OCI-LY7 (cell line): ENCODE measurements around the gene TASP1. TPM values are rescaled to one million over a fixed set of nuclear protein-coding genes. Genes with fewer than 3 reads are reported as not detected.
A peak's percentile ranks its signal among the peaks of the same experiment; 100 is the strongest.

ENCODE experiments used
- Bru-seq: library from RNA; stranded (reverse); fragments of 400-500 nt; gene quantifications from one replicate; lab custom pipeline; 2021; lab: Mats Ljungman, UMichigan
- BruChase-seq, 2 experiments: library from RNA; stranded (reverse); fragments of 400-500 nt; gene quantifications; one replicate each; lab custom pipeline; 2021; lab: Mats Ljungman, UMichigan
- BruUV-seq: library from RNA; stranded (reverse); fragments of 400-500 nt; replicated peaks from 2 replicates; lab custom pipeline; 2021; lab: Mats Ljungman, UMichigan
- CTCF ChIA-PET: fragments of 300-600 bp; sonication (Branson Sonifier 250); formaldehyde crosslinking; loops from one replicate; lab custom pipeline; 2022; ENCODE audit warnings: antibody characterized with exemption; ENCODE audit not compliant: unreplicated experiment; lab: Charles Lee
- POLR2A ChIA-PET: fragments of 300-600 bp; sonication (Branson Sonifier 250); formaldehyde crosslinking; loops from one replicate; lab custom pipeline; 2022; ENCODE audit warnings: antibody characterized with exemption; lab: Charles Lee
- DNase-seq: peaks from one replicate; pipeline ENCODE4 v3.0.0-alpha.2; 2015; ENCODE audit warnings: low spot score
- H2AFZ ChIP-seq: fragments of 200-600 bp; sonication (generic), shearing (Covaris generic); 2 replicates; pipeline ENCODE4 v1.6.1; 2014; ENCODE audit warnings: mild to moderate bottlenecking, antibody characterized with exemption, low read length, moderate library complexity
- H3K27ac ChIP-seq: fragments of 200-600 bp; sonication (generic); 2 replicates; pipeline ENCODE4 v1.5.1; 2014; ENCODE audit warnings: mixed run types, low read depth, mild to moderate bottlenecking, moderate library complexity, low read length, inconsistent platforms; ENCODE audit not compliant: poor library complexity, severe bottlenecking
- H3K36me3 ChIP-seq: fragments of 200-600 bp; sonication (generic); 2 replicates; pipeline ENCODE4 v1.6.1; 2014; ENCODE audit warnings: mild to moderate bottlenecking, antibody characterized with exemption, low read length, moderate library complexity, mixed read lengths; ENCODE audit not compliant: insufficient read depth
- H3K4me1 ChIP-seq: fragments of 200-600 bp; sonication (generic); 2 replicates; pipeline ENCODE4 v1.5.1; 2014; ENCODE audit warnings: mild to moderate bottlenecking, low read length; ENCODE audit not compliant: insufficient read depth, poor library complexity, severe bottlenecking
- H3K4me2 ChIP-seq: fragments of 200-600 bp; sonication (generic); 2 replicates; pipeline ENCODE4 v1.6.1; 2014; ENCODE audit warnings: mild to moderate bottlenecking, low read length
- H3K4me3 ChIP-seq: fragments of 200-600 bp; sonication (generic); 2 replicates; pipeline ENCODE4 v1.5.1; 2014; ENCODE audit warnings: mild to moderate bottlenecking, low read depth, low read length; ENCODE audit not compliant: poor library complexity, severe bottlenecking
- H3K79me2 ChIP-seq: fragments of 200-600 bp; sonication (generic); 2 replicates; pipeline ENCODE4 v1.6.1; 2016; ENCODE audit warnings: low read depth, mild to moderate bottlenecking, low read length, moderate library complexity, mixed read lengths; ENCODE audit not compliant: insufficient read depth
- H3K9me2 ChIP-seq: fragments of 200-600 bp; sonication (generic); 2 replicates; pipeline ENCODE4 v1.6.1; 2016; ENCODE audit warnings: mild to moderate bottlenecking, low read length, mixed read lengths; ENCODE audit not compliant: insufficient read depth
- H3K9me3 ChIP-seq: fragments of 200-600 bp; sonication (generic); 2 replicates; pipeline ENCODE4 v1.6.1; 2014; ENCODE audit warnings: mild to moderate bottlenecking, mixed run types, low read length, mixed read lengths
- H4K20me1 ChIP-seq: fragments of 200-600 bp; sonication (generic); 2 replicates; pipeline ENCODE4 v1.6.1; 2014; ENCODE audit warnings: mild to moderate bottlenecking, antibody characterized with exemption, low read length, moderate library complexity, mixed read lengths; ENCODE audit not compliant: insufficient read depth
- EZH2phosphoT487 ChIP-seq: fragments of 200-600 bp; sonication (generic); IDR thresholded peaks from 2 replicates; pipeline ENCODE4 v1.6.1; 2018; ENCODE audit warnings: low read depth, borderline replicate concordance, mild to moderate bottlenecking, mixed run types, antibody characterized with exemption, low read length, moderate library complexity, mixed read lengths
- intact Hi-C: fragments of 100-400 bp; cut with micrococcal nuclease; formaldehyde crosslinking; loops from one replicate; pipeline ENCODE4 v1.10.0; 2022; ENCODE audit not compliant: unreplicated experiment
- long read RNA-seq: library from polyadenylated mRNA; stranded (forward); transcript quantifications from one replicate; pipeline ENCODE4 v2.0.0, GENCODE V29; 2022
- total RNA-seq, 2 experiments: library from RNA; depleted of rRNA in 1 of 2; stranded (reverse); fragments of >200 nt in 1 of 2; shearing (Covaris generic) in 1 of 2; gene quantifications; 2 replicates each; pipeline ENCODE4 v1.2.3, GENCODE V29; 2014 to 2022
- TF ChIP-seq, protein P1 (sequence below): fragments of 200-600 bp; sonication (generic); conservative IDR thresholded peaks from 2 replicates; pipeline ENCODE4 v1.5.1; 2014; ENCODE audit warnings: mild to moderate bottlenecking, antibody characterized with exemption, low read length, moderate library complexity, mixed read lengths

Gene TASP1, protein sequence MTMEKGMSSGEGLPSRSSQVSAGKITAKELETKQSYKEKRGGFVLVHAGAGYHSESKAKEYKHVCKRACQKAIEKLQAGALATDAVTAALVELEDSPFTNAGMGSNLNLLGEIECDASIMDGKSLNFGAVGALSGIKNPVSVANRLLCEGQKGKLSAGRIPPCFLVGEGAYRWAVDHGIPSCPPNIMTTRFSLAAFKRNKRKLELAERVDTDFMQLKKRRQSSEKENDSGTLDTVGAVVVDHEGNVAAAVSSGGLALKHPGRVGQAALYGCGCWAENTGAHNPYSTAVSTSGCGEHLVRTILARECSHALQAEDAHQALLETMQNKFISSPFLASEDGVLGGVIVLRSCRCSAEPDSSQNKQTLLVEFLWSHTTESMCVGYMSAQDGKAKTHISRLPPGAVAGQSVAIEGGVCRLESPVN
- total RNA-seq (2014; rRNA removed; shearing (Covaris generic)) (10.2 and 12.9 TPM in 2 replicates), total RNA-seq (2022) (15.1 and 15.5 TPM in 2 replicates), Bru-seq, nascent RNA (percentile 70 among the genes with signal in this experiment), BruChase-seq, experiment 1, labeled RNA remaining after a 6-hour chase (percentile 59 among the genes with signal in this experiment), BruChase-seq, experiment 2, labeled RNA remaining after a 2-hour chase (percentile 59 among the genes with signal in this experiment)
- long read RNA-seq, transcript TASP1-201 (14 exons, 2,352 nt) = major isoform, 6 of 24 reads
- long read RNA-seq, partial matches to known transcripts = 6 of 24 reads
- long read RNA-seq, other reads (novel, unspliced or antisense) = 11 of 24 reads

DNA sequence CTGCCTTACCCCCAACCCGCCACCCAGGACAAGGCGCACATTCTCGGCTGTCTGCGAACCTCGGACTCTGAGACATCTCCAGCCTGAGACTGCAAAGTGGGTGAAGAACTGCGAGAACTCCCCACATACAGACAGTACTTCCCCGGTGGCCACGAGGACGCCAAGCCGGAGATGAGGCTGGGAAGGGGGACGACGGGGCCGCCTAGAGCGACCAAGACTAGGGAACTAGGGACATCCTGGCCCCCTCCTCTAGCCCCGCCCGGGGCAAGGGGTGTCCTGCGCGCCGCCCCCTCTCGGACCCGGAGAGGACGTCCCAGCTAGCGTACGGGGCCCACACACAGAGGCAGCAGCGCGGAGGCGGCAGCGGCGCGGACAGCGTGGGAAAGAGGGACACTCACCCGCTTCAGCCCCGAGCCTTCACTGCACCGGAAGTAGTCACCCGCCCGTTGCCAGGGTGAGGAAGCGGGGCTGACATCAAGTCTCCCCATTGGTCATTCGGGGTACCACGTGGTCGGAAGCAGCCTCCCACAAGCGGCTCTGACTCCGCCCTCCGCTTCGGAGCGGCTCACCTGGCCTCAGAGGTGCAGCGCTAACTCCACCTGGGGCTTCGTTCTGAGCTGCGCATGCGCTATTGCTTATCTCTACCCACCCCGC is at the start of gene TASP1:
Gene TASP1 (minus strand): TSS at position 437 of the 654 bp plus-strand sequence. CDS start 8,854 bp downstream, outside the sequence.
- Histone ChIP-seq H3K4me2 (peak within 1 kb of the TSS; percentile 81), H3K4me1 (peaks cover 12% of the 10 kb centered on the region), H3K27ac (no peak within 1 kb of the TSS), H2AFZ (peak within 1 kb of the TSS; percentile 98), H3K36me3 (no peaks in the 10 kb centered on the region), H3K9me2 (no peaks in the 10 kb centered on the region), H3K79me2 (peaks cover 18% of the 10 kb centered on the region; the same call in 1 of the 2 replicates), H4K20me1 (no peaks in the 10 kb centered on the region), H3K4me3 (peak within 1 kb of the TSS; percentile 92), H3K9me3 (no peaks in the 10 kb centered on the region)
- CTCF ChIA-PET = no interaction called here
- POLR2A ChIA-PET = interaction anchor here (0.8 to 1.4 kb wide), 2 partner anchors 10 to 13 kb away, joined by 4 read pairs; no protein-coding TSS in a partner anchor
- peak; percentile 96 for DNase-seq
- TF ChIP-seq, protein P1, sequence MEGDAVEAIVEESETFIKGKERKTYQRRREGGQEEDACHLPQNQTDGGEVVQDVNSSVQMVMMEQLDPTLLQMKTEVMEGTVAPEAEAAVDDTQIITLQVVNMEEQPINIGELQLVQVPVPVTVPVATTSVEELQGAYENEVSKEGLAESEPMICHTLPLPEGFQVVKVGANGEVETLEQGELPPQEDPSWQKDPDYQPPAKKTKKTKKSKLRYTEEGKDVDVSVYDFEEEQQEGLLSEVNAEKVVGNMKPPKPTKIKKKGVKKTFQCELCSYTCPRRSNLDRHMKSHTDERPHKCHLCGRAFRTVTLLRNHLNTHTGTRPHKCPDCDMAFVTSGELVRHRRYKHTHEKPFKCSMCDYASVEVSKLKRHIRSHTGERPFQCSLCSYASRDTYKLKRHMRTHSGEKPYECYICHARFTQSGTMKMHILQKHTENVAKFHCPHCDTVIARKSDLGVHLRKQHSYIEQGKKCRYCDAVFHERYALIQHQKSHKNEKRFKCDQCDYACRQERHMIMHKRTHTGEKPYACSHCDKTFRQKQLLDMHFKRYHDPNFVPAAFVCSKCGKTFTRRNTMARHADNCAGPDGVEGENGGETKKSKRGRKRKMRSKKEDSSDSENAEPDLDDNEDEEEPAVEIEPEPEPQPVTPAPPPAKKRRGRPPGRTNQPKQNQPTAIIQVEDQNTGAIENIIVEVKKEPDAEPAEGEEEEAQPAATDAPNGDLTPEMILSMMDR = no peak
- TF ChIP-seq EZH2phosphoT487 = no peak
- intact Hi-C loops = loop anchor here (10.0 kb wide), 1 partner anchor 146 kb away; the partner anchor contains the start of genes ESF1 and NDUFAF5
- BruUV-seq = no TSS peak

DNA sequence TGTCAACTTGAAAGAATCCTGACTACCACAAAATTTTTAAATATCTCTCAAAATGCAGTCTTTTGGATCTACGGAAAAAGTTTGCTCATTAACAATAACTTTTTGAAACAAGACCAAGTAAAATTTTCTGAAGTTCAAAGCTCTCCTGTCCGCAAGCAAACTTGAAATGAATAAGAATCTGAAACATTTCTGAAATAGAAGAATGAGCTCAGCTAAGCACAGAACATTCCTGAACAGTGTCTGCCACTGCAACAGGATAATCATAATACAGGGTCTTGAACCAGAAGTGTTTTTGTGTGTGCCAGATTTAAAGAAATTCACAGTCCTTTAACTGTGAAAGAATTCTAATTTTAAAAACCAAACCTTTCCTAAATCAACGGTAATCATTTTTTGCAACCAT is 49.1 kb upstream of the TASP1 start:
- ChIA-PET CTCF (no interaction called here), POLR2A (no interaction called here)
- intact Hi-C loops = no loop called here
- no peak for DNase-seq
- Histone ChIP-seq H4K20me1 (no peaks in the 10 kb centered on the region), H3K36me3 (no peaks in the 10 kb centered on the region), H3K9me3 (no peaks in the 10 kb centered on the region), H3K79me2 (no peaks in the 10 kb centered on the region), H3K4me2 (no peak overlapping the region), H3K27ac (no peak overlapping the region), H2AFZ (no peak overlapping the region), H3K4me1 (peaks cover 12% of the 10 kb centered on the region), H3K9me2 (no peaks in the 10 kb centered on the region), H3K4me3 (no peak overlapping the region)
- TF ChIP-seq, protein P1 = no peak
- TF ChIP-seq EZH2phosphoT487 = no peak
- BruUV-seq = no TSS peak
